NOMO-1 treated with DMSO at 0.1 percent for 48 hours (cell line): Measurements from ENCODE around the gene EML6.

Experiments
- DNase-seq: peaks from one replicate; lab custom pipeline; 2025; ENCODE audit not compliant: unreplicated experiment; lab: John Stamatoyannopoulos, UW

EML6 gene

GRCh38 chr2:54755641-54756326 is 32.3 kb downstream of the EML6 start:
- DNase-seq = peak; percentile 37

- DNase-seq = no peak
Observed at GRCh38 chr2:54757500-54757899, 34.0 kb downstream of the EML6 start.

DNA sequence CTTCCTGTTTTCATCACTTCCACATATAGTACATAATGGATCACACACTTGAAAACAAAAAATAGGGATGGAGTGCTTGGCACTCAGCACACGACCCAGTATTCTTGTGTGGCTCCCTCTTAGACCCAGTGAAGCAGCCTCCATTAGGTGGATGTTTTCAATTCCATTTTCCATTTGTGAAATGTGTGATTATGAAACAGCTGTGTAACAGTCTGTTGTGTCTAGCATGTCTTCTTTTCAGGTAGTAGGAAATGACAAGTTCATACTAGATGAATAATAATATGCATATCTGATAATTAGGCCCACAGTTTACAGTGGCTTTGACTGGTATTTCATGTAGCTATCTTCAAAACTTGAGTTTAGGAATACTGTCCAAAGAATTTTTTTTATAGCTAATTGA is 35.5 kb downstream of the EML6 start:
- DNase-seq = no peak

DNA sequence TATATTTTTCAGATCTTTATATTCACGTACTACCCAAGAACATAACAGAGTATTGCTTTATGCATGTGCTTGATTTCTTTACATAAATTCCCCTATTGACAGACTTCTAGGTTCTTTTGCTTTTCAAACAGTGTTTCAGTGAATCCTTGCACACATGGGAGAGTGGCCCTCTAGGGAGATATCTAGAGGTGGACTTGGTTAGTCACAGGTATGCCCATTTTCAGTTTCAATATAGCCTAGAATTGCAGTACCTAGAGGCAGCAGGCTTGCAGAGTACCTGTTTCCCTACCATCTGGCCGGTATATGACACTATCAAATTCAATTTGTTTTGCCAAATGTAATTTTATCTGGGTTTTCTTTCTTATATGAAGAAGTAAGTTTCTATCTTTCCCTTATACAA is 36.8 kb downstream of the EML6 start:
- no peak for DNase-seq

DNA sequence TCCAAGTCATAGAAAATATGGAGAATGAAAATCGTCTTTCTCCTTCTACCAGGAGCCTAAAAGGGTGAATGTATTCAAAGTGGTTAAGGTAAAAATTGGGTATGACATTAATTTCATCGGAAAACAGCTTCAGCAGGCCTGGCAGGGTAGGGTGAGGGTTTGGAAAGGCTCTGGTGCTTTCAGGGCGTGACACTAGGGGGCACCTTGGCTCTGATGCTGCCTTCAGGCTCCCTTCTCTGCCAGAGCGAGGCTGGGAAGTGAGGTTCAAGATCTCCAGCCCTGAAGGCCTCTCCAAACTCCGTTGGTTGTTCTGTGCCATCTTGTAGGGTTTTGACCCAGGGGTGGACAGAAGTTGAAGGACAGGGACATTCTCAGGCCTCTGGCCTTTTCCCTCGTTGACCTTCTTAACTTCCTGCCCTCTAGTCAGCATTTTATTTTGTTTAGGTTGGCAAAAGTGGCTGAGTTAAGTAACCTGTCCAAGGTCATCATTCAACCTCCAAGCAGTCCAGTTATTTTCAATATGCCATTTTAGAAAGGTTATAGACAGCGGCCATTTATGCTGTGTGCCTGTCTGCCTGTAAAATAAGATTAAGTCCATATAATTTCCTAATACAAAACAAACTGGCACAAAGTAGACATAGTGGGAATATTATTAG is 40.3 kb downstream of the EML6 start:
- no peak for DNase-seq

DNA sequence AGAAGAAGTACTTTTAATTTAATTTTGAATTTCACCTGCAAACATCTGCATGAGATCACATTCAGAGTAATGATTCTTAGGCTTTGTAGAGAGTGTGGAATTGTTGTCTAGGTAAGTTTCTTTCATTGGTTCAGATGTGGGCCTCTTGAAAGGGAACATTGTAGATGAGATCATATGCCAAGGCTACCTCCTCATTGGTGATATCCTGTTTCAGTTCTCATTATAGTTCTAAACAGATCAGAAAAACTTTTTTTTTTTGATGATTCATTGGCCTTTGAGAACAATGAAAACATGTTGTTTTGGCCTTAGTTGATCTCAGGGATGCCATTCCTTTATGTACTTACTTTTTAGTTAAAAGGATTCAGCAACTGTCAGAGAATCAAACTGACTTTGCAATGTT is 44.5 kb downstream of the EML6 start:
- peak; percentile 19 for DNase-seq

DNA sequence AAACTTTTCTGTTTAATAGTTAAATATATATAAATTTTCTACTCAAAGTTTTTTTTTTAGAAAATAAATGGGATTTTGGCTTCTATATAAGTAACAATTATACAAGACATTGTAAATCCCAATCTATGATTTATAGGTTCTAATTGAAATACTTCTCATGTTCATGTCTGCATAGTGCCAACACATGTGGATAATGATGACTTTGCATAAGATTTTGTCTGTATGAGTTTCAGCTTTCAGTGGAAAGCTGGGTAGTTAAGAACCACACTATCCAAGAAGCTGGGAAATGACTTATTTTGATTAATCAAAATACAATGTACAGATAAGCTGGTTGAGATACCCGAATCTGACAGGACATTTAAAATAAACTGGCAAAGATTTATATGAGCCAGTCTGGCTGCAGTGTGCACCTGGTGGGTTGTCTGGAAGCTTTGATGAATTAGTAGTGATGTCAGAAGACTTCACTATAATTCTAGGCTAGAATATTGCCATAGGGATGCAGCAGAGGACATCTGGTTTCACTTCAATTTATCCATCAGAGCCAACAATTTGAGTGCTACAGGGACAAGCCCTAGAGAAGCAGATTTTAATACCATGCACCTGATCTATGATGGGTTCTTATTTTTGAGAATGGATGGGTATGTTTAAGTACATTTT is 45.4 kb downstream of the EML6 start:
- no peak for DNase-seq

- DNase-seq = no peak
Observed at GRCh38 chr2:54770211-54770610, 46.7 kb downstream of the EML6 start.

- no peak for DNase-seq
Observed at GRCh38 chr2:54770676-54771075, 47.2 kb downstream of the EML6 start.

DNA sequence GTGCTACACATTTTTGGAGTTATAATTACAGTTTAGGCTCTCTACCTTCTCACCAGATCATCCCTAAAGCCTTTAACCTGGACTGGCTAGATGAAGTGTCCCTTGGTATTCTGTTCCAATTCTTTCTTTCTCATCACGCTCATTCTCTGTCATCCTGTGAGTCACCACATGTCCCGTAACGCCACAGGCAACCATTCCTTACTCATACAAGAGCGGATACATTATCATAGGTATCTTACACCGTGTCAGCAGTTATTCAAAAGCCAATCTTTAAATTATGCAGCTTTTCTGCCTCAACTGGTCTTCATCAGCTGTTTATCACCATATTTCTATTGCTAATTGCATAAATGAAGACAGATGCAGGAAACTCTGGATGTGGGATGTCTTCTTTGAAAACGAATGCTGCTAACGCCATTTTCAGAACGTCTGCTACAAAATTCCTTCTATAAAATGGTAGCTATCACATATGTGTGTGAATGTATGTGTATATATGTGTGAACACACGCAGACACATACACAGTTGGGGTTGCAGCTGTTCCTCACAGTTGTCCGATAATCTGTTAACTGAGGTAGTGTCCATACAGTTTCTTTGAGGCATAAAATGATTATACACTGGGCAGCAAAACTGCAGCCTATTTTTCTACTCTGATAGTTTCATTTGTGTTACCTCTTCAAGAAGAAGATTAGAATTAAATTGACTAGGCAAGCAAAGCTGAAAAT is 47.9 kb downstream of the EML6 start:
- DNase-seq = no peak

DNA sequence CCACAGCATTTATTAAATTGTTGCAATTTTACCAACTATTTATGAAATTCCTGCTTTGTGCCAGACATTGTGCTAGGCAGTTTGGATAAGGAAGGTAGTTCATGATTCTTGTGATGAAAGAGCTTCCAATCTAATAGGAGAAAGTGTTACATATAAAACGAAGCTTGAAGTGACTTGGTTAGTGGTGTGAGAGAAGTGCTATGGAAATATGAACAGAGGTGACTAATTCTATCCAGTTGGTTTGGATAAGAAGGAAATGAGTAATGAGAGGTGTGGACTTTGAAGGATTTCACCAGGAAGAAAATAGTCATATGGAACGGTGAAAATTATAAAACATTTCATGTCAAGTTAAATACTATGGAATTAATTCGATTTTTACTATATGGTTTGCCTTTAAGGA is 48.6 kb downstream of the EML6 start:
- DNase-seq = no peak

- no peak for DNase-seq
Observed at GRCh38 chr2:54772531-54772930, 49.1 kb downstream of the EML6 start.

DNA sequence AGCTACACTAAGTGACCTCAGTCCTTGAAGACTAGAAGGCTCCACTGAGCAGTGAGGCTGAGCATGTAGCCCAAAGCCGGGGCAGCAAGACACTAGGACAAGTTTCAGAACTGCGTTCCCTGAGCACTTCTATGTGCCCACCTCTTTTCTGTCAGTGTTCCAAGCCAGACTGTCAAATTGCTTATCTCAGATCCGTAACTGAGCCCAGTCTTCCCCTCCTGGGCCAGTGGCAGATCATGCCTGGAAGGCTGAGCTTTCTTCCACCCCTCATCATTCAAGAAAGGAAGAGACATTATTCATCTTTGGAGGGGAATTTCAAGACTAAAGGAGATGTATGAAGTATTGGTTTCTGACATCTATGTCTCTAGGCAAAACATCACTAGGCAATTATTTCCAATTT is 49.8 kb downstream of the EML6 start:
- DNase-seq = no peak

GRCh38 chr2:54773838-54774237 is 50.4 kb downstream of the EML6 start:
- DNase-seq = no peak

DNA sequence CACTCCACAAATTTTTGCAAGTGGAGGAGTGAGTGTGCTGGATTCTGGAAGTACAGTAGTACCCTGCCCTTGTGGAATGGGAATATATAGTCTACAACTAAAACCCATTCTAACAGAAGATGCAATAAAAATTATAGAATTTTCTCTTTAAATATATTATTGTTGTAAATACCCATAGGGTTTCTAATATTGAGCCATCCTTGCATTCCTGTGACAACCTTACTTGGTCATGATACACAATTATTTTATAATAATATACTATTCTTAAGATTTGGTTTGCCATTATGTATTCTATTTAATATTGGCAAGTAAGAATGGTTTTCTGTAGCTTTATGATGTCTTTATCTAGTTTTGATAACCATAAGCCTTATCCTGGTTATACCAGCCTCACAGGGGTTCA is 52.2 kb downstream of the EML6 start:
- no peak for DNase-seq

DNA sequence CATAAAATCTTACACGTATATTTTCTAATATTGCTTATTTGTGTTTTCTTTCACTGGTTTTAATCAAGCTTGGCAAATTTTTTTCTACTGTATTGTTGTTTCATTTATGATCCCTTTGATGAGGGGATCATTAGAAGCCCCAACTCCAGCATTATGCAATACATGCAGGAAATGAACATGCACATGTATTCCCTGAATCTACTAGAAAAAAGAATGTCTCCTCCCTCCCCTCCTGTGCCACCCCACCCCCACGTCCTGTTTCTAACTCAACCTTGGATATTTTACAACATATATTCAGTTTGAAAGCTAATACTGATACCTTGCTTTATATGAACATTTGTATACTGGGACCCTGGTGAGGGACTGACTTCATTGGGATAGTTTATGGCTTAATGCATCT is 53.0 kb downstream of the EML6 start:
- no peak for DNase-seq

DNA sequence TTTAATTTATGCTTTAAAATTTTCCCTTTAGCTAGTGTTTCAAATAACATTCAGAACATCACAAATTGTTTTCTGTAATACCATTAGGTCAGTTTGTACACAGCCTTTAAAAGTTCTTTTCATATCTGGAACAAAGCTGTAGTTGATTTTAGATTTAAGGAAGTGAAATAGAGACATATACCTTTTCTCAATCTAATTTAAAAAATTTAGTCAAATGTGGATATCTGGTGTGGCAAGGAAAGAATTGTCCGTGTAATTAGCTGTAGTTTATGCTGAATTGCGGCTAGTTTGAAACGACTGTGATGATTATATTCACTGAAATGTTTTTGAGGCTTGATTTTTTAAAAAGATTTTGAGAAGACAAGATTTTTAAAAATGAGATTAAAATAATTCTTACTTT is 59.9 kb downstream of the EML6 start:
- DNase-seq = no peak

- no peak for DNase-seq
Observed at GRCh38 chr2:54787270-54787669, 63.8 kb downstream of the EML6 start.

- DNase-seq = no peak
Observed at GRCh38 chr2:54787755-54788366, 64.4 kb downstream of the EML6 start.

DNA sequence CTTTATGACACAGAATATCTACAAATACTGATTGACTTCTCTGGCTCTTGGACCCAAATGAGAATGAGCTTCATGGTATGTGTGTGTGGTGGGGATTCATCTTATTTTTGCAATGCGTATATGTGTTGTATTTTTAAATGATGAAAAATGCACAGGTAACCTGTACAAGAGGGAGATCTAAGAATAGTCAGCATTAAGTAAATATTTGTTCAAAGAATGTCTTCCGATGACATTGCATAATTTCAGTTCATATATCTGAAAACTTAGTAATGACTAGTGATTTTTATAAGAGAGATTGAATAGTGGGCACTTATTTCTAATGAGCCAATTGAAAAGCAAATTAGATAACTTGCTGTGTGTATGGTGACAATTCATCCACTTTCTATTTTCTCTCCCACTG is 66.4 kb downstream of the EML6 start:
- no peak for DNase-seq

DNA sequence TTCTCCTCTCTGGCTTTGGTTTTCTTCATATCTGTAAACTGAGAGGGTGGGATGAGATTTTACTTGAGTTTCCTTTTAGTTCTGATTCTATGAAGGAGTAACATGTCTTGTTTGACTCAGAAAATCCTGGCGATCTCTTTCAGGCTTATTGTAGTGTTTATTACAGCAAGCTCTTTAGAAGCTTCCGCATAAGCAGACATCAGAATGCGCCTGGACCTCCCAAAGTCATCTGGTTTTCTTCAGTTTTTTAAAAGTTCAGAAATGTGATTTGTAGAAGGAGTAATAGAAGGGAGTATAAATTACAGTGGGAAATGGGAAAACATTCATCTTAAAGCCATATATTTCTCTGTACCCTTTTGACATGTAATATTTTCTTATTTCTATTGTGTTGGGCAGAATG is 68.4 kb downstream of the EML6 start:
- DNase-seq = no peak
